GM19035 (cell line): ENCODE measurements around the gene MAML2.

Source experiments
- ATAC-seq: cut with Tn5 transposase; IDR thresholded peaks from one replicate; pipeline ENCODE4 v1.9.1; 2021; ENCODE audit not compliant: unreplicated experiment

The MAML2 gene

DNA sequence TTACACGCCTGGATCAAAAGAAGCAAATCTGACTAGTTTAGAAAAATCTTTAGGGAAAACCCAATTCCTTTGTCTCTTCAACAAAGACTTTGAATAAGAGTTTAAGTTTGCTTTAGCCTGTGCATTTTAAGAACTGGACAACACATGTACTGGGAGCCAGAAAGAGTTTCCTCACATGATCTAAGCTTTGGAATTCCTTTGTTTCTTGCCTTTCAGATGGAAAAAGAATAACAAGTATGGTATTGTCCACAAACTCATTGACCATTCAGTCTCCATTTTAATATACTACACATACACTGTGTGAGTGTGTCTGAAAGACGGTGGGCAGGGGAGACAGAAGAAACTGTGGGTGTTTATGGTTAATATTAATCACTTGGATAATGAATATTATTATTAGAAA is 205.6 kb downstream of the MAML2 start:
- ATAC-seq: no peak

DNA sequence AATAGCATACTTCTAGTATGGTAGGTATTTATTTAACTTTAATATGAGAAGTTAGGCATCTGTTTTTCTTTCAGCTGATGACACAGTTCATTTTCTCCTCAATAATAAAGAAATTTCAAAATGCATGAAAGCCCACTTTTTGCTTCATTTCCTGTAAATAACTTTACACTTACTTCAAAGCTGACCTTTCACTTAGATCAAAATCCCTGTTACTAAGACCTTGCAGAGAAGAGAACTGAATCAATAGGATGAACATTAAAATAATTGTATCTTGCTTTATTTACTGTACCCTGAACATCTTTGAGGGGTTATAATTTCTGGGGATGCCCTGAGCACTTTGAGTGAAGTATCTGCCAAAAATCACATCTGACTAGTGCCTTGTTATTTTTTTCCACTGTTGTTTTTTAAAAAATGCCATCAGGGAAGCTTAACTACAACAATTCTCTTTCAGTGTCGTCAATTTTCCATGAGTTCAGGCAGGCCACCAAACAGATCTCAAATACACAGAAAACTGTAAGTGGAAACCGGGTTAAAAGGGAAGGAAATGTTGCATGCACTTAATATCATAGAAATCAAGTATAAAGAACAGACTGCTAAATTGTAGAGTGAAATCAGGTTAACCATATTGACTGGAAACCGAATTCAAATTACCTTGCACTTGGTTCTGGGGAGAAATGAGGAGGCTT is 206.2 kb downstream of the MAML2 start:
- no peak for ATAC-seq

DNA sequence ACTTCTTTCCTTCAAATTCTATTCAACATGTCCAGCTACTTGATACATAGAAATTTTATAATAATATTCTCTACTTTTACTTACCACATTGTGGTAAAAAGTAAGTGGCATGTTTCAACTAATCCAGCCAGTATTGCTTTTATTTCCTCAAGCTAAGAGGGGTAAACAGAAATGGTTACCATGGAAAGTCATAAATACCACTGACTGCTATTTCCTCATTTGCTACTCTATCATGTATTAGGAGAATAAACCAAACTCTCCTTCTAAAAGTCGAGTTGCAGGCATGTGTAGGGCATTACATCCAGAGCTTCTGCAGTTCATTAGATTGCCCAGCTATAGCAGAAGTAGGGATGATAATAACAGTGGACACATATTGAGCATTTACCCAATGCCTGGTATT is 208.4 kb downstream of the MAML2 start:
- ATAC-seq: no peak

DNA sequence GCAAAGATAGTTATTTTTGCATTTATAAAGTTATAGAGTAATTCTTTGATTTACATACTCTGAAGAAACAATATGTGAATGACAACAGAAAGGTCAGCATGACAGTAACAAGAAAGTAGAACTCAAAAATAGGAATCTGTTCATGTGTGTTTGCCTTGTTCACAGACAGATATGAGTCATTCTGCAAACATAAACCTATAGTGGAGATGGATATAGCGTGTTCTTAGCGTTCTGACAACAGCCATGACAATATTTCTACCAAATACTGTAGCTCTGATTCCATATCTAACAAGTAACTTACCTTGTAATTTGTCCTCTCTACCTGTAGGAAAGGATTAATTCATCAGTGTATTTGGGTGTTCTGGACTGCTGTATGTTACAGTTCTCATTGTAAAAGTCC is 210.6 kb downstream of the MAML2 start:
- ATAC-seq: no peak

DNA sequence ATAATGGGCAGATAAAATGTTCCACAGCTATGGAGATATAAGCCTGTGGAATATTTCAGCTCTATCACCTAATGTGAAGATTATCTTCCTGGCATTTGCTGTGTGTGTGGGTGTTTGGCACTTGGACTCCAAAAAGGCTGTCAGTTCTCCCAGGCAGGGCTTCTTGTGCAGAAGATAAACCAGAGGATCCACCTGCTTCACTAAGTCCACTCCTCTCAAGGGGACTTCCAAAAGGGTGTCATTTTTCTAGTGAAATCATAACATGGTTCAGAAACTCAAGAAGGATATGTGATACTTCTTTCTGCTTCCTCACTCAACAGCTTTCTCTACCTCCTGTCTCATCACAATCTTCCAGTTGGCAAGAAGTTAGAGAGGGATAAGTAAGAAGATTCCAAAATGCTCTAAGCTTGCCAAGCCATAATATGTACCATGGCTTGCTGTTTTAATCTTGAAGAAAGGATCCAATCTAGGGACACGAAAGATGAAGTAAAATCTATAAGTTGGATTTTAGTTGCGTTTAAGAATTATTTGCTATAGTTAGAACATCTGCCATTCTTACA is 212.9 kb downstream of the MAML2 start:
- no peak for ATAC-seq

DNA sequence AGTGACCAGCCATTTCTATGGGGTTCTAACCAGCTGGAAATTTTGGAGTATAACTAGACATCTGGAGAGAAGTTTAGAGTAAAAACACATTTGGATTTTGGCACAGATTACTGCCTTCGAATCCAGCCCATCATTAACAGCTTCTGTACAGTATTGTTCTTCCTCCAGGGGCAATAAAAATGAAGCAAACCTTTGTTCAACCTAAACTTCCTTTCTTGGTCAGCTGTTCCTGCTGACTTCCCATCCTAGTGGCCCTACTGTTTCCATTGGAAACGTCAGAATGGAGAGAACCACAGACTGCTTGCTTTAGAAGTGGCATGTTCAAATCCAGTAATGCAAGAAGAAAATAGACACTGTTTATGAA is 215.4 kb downstream of the MAML2 start:
- ATAC-seq: no peak

DNA sequence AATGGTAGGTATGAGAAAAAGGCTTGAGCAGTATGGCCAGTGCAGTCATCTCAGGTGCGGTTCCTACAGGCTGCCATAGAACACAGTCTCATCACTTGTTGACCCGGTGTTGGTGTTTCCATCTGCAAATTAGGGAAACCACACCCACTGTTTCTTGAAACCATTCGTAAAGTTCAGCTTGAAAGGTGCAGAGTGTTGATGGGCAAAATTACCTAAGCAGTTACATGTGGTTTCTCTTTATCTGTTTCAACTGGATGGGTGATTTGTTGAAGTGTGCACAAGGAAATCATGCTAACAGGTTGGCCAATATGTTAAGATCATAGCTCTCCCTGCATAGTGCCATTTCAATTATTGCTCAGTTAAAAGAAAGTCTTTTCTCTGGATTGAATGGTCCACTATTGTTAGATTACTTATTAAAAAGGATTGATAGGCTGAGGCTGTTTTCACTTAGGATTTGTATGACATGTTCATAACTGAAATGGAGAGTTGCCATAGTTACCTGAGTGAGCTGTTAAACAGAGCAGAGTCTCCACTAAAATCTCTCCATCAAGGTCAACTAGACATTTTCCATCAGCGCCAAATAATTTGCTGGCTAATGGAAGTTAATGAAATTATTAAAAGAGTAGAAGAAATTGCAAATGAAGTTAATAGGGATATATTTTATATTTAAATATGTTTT is 215.9 kb downstream of the MAML2 start:
- ATAC-seq: no peak

DNA sequence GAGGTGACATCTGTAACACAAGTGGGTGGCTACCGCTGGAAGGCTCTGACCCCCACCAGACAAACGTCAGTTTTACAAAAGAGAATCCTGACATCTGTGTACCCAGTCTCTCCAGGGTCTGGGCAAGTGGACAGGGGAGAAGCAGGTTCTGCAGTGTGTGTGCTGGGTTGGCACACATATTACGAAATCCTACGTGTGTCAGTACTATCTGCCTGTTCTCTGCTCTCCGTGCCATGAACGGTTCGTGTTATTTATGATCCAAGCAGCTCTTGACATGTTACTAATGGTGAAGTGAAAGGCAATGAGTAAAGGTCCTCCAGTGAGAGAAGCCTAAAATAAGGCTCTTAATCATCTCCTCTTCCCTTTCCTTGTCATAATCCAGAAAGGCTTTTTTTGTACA is 217.6 kb downstream of the MAML2 start:
- ATAC-seq: no peak

DNA sequence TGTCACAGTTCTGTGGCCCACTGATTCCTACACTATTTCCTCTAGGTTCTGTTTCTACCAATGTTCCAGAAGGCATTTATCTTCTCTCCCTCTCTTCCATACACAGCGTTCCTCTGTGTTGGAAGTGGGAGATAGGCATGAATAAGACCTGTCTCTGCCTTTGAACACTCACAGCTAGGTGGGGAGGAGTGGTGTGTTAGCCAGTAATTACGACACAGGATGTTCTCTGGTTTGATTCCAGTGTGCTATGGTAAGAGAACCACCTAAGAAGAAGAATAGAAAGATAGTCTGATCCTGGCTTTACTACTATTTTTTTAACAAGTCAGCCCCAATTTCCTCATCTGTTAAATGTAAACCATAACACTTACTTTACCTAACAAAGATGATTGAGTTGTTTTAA is 218.8 kb downstream of the MAML2 start:
- no peak for ATAC-seq

DNA sequence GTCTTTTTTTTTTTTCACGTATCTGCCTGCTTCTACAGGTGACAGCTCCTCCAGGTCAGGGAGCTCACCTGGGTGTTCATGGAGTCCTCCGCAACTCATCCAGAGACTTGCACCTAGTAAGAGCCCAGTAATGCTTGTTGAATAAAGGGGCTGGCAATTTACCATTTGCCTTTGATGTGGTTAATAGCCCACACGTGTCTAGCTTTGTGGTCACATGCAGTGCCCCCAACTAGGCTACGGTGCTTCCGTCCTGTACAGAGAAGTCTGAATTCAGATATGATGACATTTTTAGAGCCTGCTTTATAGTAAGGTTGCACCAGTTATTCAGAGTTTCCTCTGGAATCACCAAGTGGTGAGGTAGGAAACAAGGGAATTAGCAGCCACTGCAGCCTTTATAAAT is 219.7 kb downstream of the MAML2 start:
- no peak for ATAC-seq

DNA sequence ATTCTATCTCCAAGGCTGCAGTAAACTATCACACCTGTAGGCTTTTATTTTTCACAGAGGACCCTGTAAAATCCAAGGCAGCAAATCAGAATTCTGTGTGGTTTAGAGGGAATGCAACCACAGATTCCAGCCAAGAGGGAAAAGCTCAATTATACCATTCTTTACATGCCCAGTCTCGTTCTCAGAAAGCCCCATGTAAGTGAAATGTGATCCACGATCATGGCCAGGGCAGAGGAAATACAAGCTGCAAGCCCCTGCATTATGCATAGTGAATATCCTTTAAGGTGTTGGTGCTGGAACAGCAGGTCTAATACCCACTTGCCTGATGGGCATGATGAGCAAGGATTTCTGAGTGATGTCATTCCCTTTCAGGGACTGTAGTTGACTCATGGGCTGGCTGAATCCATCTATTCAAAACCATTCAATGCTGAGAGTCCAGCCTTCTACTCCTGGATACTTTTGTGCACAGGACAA is 220.4 kb downstream of the MAML2 start:
- ATAC-seq: no peak

DNA sequence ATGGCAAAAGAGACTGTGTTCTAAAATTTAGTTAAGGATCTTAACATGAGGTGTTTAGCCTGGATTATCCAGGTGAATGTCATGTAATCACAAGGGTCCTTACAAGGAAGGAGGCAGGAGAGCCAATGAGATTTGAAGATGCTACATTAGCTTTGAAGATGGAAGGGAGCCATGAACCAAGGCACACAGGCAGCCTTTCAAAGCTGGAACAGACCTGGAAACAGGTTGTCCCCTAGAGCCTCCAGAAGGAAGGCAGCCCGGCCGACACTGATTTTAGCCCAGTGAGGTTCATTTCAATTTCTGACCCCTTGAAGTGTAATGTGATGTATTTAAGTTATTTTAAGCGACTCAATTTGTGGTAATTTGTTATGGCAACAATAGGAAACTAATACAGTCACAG is 223.8 kb downstream of the MAML2 start:
- ATAC-seq: no peak

DNA sequence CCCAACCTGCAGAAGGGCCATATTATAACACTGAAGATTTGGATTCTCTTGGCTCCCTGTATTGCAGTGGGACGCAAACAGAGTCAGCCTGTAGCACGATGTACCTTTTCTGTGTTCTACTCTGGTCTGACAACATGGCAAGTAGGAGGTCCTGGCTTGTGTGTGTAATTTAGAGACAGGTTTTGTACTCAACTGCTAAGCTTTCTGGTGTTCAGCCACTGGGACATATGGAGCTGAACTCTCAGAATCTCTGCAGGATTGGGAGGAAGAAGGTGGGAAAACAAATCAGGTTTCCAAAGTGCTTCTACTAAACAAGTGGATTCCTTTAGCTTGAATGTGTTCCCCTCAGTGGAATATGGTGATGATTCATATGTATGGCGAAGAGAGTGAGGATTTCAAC is 226.6 kb downstream of the MAML2 start:
- ATAC-seq: no peak

DNA sequence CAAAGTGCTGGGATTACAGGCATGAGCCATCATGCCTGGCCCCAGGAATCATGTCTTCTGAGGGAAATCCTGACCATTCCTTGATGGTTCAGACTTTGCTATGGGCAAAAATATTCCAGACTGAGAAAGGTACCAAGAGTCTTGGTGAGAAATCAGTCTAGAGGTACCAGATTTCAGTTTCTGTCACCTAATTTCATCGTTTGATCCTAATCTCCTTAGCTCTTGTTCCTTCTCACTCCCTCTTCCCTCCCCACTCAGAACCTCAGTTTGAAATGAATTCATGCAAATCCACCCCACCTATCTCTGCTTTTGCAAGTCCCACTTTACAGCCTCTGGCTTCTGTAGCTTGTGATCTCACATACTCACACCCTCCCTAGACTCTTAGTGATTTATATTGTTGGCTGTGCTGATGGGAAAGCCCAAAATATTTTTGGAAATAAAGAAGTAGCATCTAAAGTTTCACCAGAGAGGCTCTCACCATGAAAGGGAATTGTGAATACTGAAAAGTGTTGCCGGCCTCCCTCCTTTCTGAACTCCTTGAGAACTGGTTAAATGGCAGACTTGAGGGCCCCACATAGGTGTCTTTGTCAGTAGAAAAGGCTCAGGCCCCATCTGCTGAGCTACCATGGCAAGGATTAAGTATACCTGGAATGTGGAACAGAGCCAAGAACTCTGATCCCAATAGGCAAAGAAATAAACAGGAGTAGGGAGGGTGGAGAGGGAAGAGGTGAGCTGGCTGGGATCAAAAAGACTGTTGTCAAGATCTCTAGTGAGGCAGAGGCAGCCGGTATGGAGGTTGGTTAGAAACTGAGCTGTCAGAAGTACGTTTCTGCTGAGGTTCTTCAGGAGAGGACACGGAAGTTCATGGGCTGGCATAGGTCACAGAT is 228.6 kb downstream of the MAML2 start:
- no peak for ATAC-seq

DNA sequence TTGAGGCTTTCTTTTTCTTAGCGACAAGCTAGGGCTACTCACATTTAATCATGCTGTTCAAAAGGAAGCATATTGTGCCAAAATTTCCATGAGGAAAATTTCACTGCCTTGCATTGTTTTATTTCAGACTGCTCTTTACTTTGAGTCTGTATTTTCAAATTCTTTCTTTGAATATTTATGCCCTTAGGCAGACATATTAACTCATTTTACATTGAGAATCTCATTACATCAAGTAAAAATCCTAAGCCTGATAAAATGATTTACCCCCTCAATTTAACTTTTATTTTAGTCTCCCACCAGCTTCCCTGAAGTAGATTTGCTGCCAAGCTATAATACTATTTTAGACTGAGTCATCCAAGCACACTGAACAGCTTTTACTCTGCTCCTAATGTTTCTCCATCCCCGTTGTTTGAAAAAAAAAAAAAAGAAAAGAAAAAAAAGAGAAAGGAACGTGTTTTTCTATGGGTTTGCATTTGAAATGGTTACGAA is 229.8 kb downstream of the MAML2 start:
- ATAC-seq: no peak

DNA sequence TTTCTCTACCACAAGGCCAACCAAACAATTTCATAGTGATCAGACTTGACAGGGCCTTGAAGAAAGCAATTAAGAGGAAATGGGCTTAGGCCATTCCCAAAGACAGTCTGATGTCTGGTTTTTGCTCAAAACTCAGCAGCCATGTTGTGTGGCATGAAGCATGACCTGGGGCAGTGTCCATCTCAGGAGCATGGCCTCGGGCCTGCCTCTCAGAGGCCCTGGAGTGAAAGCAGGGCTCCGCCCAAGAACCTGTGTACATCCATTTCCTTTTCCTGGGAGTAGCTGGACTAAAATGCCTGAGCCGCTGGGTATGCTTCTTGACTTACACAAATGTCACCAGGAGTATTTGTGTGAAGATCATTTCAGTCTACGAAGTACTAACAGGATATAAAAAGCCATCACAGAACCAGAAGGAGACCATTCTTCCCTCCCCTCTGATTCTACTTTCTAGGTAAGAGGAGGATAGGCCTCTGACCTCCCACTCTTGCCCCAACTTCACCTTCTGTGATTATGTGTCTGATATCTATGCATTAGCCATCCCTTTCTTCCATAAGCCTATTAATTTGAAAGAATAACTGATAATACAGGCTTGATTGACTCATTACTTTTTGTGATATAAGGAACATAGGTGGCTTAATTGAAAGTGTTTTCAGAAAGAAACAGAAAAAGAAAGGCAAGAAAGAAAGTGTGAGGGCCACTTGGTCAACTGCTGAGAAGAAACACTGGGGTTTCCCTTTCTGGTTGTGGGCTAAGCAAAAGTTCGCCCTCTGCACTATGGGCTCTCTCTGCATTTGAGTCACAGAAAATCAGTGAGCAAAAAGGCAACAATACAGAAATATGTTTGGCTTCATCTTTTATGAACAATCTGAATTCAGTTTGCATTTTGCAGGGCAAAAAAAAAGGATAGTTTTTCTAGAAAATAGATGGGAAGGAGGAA is 230.5 kb downstream of the MAML2 start:
- ATAC-seq: peak; percentile 97

DNA sequence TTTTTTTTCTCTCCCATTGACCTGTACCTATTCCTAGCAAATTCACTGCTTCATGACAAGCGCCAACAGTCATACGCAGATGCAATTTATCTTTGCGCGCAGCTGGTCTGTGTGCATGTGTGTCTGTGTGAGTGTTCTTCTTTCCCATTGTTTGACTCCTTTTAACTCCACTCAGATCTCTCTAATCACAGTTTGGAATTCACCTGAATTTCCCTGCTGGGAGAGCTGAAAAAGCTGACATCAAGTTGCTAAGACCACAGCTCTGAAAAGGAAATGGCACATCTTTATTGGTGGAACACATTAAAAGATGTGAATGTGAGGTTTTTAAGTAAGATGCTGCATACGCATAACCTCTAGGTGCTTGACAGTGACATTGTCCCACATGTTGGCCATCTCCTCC is 231.7 kb downstream of the MAML2 start:
- ATAC-seq: no peak

DNA sequence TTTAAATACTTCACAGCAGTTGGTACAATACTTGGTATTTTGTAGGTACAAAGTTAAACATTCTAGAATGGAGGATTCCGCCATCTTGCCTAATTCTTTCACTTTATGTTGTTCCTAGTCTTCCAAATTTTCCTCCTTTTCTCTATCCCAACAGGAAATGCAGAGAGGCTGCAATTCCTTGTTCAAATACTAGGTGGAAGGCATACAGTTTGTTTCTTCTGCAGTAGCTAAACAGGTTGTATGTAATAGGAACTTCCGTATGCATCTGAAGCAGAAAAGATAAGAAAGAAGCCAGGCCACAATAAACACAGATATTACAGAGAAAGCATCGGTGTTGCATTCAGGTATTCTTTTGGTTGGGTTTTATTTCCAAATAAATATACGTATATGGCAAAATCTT is 232.7 kb downstream of the MAML2 start:
- ATAC-seq: no peak

DNA sequence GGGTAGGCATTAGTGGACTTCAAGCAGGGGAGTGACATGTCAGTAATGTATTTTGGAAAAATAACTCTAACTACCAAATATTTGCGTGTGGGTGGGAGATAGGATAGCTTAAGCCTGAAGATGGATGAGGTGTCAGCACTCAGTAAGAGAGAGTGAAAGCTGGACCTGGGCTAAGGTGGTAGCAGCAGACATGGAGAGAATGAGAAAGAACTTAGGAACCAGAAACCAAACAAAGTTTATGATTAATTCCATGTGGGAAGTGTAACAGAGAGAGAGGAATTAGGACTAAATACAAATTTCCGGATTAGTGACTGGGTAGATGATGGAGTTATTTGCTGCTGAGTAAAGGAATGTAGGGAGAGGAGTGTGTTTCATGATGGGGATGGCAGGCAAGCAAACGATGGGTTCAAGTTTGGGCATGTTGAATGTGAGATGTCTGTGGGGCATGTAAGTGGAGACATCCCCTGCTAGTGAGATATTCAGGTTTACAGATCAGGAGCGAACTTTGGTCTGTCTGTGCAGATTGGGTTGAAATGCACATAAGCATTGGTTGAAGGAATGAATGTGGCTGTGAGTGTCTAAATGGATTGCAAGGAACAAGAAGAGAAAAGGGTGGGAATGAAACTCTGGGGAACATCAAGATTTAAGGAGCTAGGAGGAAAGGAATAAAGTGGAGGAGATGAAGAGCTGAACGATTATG is 233.5 kb downstream of the MAML2 start:
- ATAC-seq: no peak
